Putamen (tissue), 1 donor: ENCODE measurements around the gene CRAMP1.

ENCODE experiments used
- DNase-seq: peaks from one replicate; pipeline ENCODE4 v3.0.0-alpha.2; 2016; ENCODE audit warnings: low spot score

CRAMP1 gene

GRCh38 chr16:1657841-1658240, 45.7 kb downstream of the CRAMP1 start:
- no peak for DNase-seq

GRCh38 chr16:1659031-1659430, 46.9 kb downstream of the CRAMP1 start:
- DNase-seq = peak; percentile 39

- no peak for DNase-seq
Measured at GRCh38 chr16:1661826-1662225, 49.7 kb downstream of the CRAMP1 start.

GRCh38 chr16:1662543-1662942, 50.4 kb downstream of the CRAMP1 start:
- DNase-seq = no peak

GRCh38 chr16:1665829-1666228, 53.7 kb downstream of the CRAMP1 start:
- no peak for DNase-seq

GRCh38 chr16:1666316-1666715, 54.2 kb downstream of the CRAMP1 start:
- DNase-seq = no peak

- no peak for DNase-seq
Measured at GRCh38 chr16:1667271-1667670, 55.1 kb downstream of the CRAMP1 start.

GRCh38 chr16:1667916-1668315, 55.8 kb downstream of the CRAMP1 start:
- no peak for DNase-seq

- DNase-seq = no peak
Measured at GRCh38 chr16:1668612-1669319, 56.6 kb downstream of the CRAMP1 start.

- DNase-seq = no peak
Measured at GRCh38 chr16:1669698-1670097, 57.5 kb downstream of the CRAMP1 start.

GRCh38 chr16:1670371-1670770, 58.2 kb downstream of the CRAMP1 start:
- no peak for DNase-seq

GRCh38 chr16:1670866-1671265, 58.7 kb downstream of the CRAMP1 start:
- no peak for DNase-seq

- DNase-seq = no peak
Measured at GRCh38 chr16:1673424-1674151, 61.4 kb downstream of the CRAMP1 start.

GRCh38 chr16:1674306-1674705, 62.1 kb downstream of the CRAMP1 start:
- DNase-seq = no peak

GRCh38 chr16:1674751-1675664, 62.8 kb downstream of the CRAMP1 start:
- no peak for DNase-seq

- DNase-seq = no peak
Measured at GRCh38 chr16:1676661-1677060, 64.5 kb downstream of the CRAMP1 start.

- DNase-seq = no peak
Measured at GRCh38 chr16:1677339-1677738, 65.2 kb downstream of the CRAMP1 start.

GRCh38 chr16:1677942-1678499, 65.9 kb downstream of the CRAMP1 start, which contains the start of gene JPT2:
TSS of gene JPT2 (plus strand) at chr16:1678279. CDS start at chr16:1678313, 34 bp downstream.
- DNase-seq = peak; percentile 93

- no peak for DNase-seq
Measured at GRCh38 chr16:1678500-1679098, 66.4 kb downstream of the CRAMP1 start.

- no peak for DNase-seq
Measured at GRCh38 chr16:1680361-1680760, 68.2 kb downstream of the CRAMP1 start.

- no peak for DNase-seq
Measured at GRCh38 chr16:1681032-1681431, 68.9 kb downstream of the CRAMP1 start.
